RWPE1 (cell line): ENCODE results near the gene INKA2.

Experiments
- CTCF ChIA-PET: fragments of 350-600 bp; sonication (Branson Sonifier 250); formaldehyde crosslinking; extraction: SDS; loops from one replicate; lab custom pipeline; 2021; lab: Yijun Ruan, JAX
- POLR2A ChIA-PET: fragments of 400-600 bp; formaldehyde crosslinking; extraction: SDS; loops from one replicate; lab custom pipeline; 2020; ENCODE audit warnings: antibody characterized with exemption; ENCODE audit not compliant: low non-redundant PET; lab: Yijun Ruan, JAX
- DNase-seq: peaks from one replicate; pipeline ENCODE4 v3.0.0; 2012; ENCODE audit warnings: low spot score
- H3K27ac ChIP-seq: fragments of 450-650 bp; 2 replicates; pipeline ENCODE4 v1.5.1; 2017
- CTCF ChIP-seq: fragments of 450-650 bp; conservative IDR thresholded peaks from 2 replicates; pipeline ENCODE4 v1.5.1; 2017; ENCODE audit warnings: low read depth, mild to moderate bottlenecking

Gene INKA2

GRCh38 chr1:111696330-111696729, 42.9 kb downstream of the INKA2 start:
- TF ChIP-seq CTCF: no peak
- POLR2A ChIA-PET: no interaction called here
- H3K27ac ChIP-seq: no peak overlapping the region
- CTCF ChIA-PET: no interaction called here
- no peak for DNase-seq

GRCh38 chr1:111695801-111696200, 43.4 kb downstream of the INKA2 start:
- ChIA-PET CTCF (no interaction called here), POLR2A (no interaction called here)
- TF ChIP-seq CTCF: no peak
- no peak for DNase-seq
- no peak overlapping the region for H3K27ac ChIP-seq

- DNase-seq: no peak
- ChIA-PET POLR2A (no interaction called here), CTCF (no interaction called here)
- H3K27ac ChIP-seq: no peak overlapping the region
- no peak for TF ChIP-seq CTCF
Measured at GRCh38 chr1:111691886-111692285, 47.3 kb downstream of the INKA2 start.

- ChIA-PET POLR2A (no interaction called here), CTCF (interaction anchor here (0.5 to 1.2 kb wide), 4 partner anchors 15 to 182 kb away, joined by 3 to 6 read pairs (median 4); no protein-coding TSS in a partner anchor)
- TF ChIP-seq CTCF: no peak
- no peak overlapping the region for H3K27ac ChIP-seq
- DNase-seq: no peak
Measured at GRCh38 chr1:111690306-111690617, 48.9 kb downstream of the INKA2 start.
